GM19240 (cell line): ENCODE measurements around the gene PPFIA1.

ENCODE experiments used
- DNase-seq: peaks from one replicate; pipeline ENCODE4 v3.0.0; 2011; ENCODE audit warnings: low spot score; ENCODE audit not compliant: insufficient read length

PPFIA1 gene

DNA sequence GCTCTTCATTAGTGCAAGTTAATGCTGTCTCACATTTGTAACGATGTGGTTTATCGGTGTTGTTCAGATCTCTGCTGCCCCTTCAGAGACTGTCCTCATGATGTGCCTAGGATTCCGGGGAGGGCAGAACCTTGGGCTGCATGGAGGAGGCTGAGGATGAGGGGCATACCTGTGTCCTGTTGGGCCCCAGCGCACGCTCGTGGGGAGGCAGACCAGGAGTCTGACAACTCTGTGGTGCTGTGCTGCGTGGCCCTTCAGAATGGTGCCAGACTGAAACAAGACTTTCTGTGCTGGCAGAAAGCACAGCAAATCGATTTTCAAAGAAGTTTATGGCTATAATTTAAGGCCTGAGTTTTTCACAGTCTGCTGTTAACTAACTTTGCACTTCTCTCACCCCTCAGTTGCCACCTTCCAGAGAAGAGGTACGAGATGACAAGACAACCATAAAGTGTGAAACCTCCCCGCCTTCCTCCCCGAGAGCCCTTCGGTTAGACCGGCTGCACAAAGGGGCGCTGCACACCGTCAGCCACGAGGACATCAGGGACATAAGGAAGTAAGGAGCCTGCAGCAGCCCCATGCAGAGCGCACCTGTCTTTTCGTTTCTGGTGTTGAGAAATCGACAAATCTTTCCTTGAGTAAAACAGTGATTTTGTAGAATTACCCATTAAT, 83.5 kb downstream of the PPFIA1 start:
- DNase-seq: no peak

DNA sequence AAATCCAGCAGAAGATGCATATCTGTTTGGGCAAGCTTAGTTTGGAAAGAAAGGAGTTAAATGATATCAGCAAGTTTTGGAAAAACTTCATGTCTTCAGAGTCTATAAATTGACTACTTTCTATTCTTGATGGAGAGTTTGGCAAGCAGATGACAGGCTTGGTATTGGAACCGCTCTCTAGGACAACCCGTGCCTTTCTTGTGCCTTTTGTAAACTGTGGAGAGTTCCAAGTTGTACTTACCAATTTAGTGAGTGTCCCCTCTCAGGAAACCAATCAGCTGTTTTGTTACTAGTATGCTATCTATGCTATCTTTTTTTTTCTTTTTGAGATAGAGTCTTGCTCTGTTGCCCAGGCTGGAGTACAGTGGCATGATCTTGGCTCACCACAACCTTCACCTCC, 84.1 kb downstream of the PPFIA1 start:
- DNase-seq: no peak

- no peak for DNase-seq
Measured at GRCh38 chr11:70358753-70359152, 88.3 kb downstream of the PPFIA1 start.

DNA sequence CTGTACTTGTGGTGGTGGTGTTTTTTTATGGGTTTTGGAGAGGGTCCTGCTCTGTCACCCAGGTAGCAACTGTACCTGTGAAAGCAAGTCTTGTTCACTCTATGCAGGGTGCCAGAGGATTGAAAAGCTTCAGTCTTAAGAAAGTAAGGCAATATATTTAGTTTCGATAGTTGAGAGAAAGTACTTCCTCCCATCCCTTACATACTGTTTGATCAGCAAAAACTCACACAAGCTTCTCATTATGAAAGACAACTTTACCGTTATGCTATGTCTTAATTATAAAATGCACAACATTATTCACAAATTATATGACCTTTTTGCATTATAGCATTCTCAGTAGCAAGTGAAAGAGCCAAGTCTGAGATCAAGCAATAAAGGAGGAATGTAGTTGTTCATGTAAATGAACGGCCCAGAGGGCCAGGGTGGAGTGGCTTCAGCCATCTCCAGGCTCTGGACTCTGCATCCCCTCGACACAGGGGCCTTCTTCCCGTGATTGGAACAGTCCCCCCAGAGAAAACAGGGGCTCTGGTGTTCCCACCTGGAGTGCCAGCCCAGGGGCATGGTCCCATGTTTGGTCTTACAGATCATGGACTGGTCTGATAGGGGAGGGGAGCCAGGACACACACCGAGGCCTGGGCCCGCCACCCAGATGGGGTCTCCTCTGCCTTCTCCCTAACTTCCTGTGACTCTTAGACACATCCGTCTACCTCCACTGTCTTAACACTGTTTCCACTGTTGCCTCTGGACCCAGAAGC, 89.1 kb downstream of the PPFIA1 start:
- no peak for DNase-seq

DNA sequence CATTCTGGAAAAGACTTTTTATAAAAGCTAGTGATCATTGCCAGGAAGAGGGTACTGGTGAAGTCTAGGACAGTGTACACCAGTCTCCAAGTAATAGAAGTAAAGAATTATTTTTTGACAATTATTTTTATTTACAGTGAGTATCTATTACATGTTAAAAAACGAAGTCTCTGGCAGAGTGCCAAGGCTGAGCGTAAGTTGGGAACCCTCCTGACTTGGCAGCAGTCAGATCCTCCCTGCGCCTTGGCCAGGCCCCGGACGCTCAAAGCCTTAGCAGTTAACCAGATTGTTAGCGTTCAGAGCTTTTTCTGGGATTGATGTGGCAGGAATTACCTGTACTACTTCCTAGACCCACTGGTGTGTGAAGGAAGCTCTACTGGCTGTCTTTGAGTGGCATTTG, 89.7 kb downstream of the PPFIA1 start:
- no peak for DNase-seq

DNA sequence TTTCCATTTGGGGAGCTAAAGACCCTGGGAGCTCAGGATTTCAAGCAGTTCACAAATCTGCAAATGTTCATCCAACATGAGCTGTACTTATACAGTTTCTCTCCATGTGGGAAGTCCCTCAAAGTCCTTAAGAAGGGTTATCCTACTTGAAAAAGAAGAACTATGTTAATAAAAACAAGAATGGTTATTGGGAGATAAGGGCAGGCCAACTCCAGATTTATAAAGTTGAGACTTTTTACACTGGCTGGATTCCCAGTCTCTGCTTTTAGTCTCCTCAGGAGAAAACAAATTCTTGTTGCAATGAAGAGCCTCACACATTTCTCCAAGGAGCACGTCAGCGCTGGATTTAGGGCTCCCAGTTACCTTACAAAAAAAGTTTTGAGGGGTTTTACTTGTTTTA, 93.7 kb downstream of the PPFIA1 start:
- DNase-seq: no peak

GRCh38 chr11:70364745-70365543, 94.5 kb downstream of the PPFIA1 start:
- DNase-seq: no peak

GRCh38 chr11:70365544-70365927, 95.0 kb downstream of the PPFIA1 start:
- DNase-seq: no peak

GRCh38 chr11:70367071-70367470, 96.6 kb downstream of the PPFIA1 start:
- no peak for DNase-seq

GRCh38 chr11:70368961-70369360, 98.5 kb downstream of the PPFIA1 start:
- no peak for DNase-seq

DNA sequence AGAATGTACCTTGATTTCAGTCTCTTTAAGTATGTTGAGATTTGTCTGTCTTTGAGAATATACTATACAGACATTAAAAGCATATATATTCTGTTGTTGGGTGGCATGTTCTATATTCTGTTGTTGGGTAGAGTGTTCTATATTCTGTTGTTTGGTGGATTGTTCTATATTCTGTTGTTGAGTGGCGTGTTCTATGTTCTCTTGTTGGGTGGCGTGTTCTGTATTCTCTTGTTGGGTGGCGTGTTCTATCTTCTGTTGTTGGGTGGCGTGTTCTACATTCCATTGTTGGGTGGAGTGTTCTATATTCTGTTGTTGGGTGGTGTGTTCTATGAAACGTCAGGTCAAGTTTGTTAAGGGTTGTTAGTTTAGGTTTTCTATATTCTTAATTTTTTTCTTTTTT, 100.8 kb downstream of the PPFIA1 start:
- no peak for DNase-seq

GRCh38 chr11:70372076-70372475, 101.6 kb downstream of the PPFIA1 start:
- DNase-seq: no peak

DNA sequence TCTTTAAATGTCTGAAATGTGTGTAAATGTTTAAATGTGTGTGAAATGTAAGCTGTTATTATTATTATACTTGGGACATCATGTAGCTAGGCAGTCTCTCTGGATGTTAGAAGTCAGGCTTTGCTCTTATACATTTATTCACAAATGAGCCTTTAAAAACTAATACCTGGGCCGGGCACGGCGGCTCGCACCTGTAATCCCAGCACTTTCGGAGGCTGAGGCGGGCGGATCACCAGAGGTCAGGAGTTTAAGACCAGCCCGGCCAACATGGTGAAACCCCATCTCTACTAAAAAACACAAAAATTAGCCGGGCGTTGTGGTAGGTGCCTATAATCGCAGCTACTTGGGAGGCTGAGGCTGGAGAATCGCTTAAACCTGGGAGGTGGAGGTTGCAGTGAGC, 106.1 kb downstream of the PPFIA1 start:
- no peak for DNase-seq

DNA sequence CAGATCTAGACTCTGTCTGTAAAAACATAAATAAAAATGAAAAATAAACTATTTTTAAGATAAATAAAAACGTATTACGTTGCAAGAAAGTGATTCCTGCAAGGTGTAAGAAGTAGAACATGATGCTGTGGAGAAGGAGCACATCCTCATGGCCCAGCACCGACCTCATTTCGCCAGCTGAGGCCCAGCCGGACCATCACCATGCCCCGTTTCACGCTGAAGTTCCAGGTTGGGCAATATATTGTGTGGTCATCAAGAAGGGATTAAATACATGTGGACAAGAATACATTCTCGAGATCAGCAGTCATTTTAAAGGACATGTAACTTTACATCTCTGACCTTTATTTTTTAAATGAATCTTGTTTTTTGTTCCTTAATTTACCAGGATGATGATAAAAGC, 107.2 kb downstream of the PPFIA1 start:
- DNase-seq: no peak

DNA sequence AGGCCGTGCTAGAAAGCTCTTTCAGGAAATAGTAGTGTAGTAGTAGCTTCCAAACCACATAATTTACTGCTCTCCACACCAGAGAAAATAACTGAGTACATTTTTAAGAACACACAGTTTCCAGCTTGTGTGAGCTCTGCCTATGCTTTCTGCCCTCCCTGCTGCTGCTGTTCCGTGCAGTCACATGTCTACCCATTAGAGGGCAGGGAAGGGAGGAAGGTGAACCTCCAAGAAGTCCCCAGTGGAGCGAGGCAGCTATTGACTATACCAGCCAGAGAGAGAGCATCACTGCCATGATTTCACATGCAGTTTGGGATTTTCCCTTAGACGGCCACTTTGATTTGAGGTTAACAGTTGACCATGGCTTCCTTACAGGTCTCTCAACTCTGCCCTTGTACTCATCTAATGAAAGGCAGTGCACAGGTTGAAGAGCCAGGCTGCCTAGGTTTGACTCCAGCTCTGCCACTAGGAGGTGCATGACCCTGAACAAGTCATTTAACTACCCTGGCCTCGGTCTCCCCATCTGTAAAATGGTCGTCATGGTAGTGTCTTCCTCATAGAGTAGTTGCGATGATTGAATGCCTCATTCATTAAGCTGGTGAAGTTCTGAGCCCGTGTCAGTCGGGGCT, 108.1 kb downstream of the PPFIA1 start:
- DNase-seq: no peak

DNA sequence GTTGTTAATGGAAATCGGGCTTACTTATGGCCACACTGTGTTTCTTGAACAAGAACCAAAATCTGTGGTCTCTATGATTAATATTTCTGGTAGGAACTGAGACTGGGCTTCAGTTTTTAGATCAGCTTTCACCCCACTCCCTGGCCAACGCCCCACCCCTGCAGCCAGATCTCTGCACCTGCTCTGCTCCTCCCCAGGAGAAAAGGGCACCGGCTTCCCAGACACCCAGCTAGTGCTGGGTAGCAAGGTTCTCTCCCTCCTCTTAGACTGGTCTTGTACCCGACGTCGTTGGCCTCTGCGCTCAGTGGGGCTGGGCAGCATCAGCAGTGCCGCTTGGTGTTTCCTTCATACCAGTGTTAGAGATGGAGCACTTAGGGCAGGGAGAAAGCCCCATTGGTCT, 110.9 kb downstream of the PPFIA1 start:
- DNase-seq: no peak

GRCh38 chr11:70381872-70382861, 111.7 kb downstream of the PPFIA1 start:
- DNase-seq: no peak

DNA sequence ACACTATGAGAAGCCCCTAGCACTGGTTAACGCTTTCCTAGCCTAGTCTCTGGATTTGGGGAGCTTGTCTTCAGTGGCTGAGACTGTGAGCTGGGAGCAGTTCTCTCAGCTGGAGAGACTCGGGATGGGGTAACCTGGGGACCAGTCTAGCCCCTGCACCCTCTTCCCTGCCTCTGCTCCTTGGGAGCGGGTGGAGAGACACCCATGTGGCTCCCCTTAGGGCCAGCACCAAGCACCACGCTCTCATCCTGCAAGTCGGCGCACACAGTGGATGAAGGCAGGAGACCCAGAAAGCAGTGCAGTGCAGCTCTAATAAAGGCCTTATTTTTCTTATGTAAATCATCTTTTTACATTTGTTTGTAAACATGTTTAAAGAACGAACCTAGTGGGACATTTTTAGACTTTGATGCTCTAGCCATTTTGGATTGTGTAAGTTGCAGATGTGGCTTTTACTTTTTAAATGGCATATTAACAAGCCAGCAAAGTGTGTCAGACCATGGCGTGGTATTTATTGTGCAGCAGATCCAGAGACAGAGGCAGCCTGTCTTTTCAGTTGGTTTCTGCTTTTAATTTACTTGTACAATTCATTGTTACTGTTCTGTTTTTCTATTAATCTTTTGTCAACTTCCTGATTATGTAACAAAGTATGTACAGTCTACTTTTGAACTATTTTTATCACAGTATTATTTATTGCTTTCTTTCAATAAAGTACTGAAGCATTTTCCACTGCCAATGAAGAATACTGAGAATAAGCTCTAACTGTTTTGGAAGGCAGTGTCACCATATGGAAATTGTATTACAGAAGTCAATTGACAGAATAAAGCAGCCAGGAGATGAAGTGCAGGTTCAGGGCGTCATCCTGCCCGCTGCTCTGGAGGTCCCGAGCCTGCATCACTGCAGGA, 113.4 kb downstream of the PPFIA1 start:
- no peak for DNase-seq

- no peak for DNase-seq
Measured at GRCh38 chr11:70384566-70385152, 114.2 kb downstream of the PPFIA1 start.
